Brain pericyte (primary cell): ENCODE measurements around the gene RASGEF1C.
"Not testable (repeated sequence)": the region's sequence is repeated elsewhere in the genome, so short reads cannot be mapped to it uniquely, and the experiment has no call there.

Source experiments
- DNase-seq: peaks from one replicate; pipeline ENCODE4 v3.0.0-alpha.2; 2012; ENCODE audit warnings: low read depth, low spot score

Gene RASGEF1C

DNA sequence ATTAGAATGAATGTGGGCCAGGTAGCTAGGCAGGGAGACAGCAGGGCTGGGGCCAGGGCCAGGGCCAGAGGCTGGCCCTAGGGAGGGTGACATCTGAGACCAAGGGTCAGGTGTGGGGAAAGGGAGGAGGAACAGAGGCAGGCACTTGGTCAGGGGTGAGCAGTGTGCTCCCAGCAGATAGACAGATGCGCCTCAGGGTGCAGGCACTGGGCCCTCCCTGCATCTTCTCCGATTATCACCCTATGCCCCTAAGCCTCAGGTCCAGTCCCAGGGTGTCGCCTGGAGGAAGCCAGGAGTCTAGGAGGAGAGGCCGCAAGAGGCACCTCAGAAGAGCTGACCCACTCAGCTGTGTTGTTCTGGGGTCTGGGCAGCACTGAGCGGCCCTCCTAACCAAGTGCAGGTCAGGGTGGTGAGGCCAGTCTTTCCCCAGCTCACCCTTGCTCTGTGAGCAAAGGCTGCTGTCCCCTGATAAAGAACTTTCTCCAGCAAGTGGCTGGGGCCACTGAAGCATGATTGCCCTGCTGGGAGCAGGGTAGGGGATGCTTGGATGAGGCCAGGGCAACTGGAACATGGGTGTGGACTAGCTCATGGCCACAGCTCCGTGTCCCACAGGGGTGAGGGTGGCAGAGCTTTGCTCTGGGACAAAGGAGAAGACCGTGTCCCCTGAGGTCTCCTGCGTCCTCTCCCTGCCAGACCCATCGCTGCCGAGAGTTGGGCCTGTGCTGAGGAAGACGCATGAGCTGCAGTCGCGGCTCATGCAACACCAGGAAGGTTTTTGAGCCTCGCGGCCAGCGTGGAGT lies 2.1 kb upstream of the RASGEF1C start:
- no peak for DNase-seq

DNA sequence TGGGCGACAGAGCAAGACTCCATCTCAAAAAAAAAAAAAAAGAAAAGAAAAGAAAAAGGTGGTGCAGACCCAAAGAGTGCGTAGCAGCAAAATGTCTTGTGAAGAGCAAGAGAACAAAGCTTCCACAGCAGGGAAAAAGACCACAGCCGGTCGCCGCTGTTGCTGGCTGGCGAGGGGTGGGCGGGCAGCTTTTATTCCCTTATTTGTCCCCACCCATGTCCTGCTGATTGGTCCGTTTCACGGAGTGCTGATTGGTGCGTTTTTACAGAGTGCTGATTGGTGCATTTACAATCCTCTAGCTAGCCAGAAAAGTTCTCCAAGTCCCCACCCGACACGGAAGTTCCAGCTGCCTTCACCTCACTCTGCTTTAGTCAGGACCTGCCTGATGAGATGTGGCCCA lies 1.1 kb upstream of the RASGEF1C start:
- not testable (repeated sequence) for DNase-seq

- DNase-seq = no peak
Measured at GRCh38 chr5:180208435-180209081, 453 bp downstream of the RASGEF1C start.

GRCh38 chr5:180208038-180208434 lies 975 bp downstream of the RASGEF1C start:
- DNase-seq = no peak

GRCh38 chr5:180207593-180207992 lies 1.4 kb downstream of the RASGEF1C start:
- no peak for DNase-seq

GRCh38 chr5:180206993-180207392 lies 2.0 kb downstream of the RASGEF1C start:
- DNase-seq = no peak

DNA sequence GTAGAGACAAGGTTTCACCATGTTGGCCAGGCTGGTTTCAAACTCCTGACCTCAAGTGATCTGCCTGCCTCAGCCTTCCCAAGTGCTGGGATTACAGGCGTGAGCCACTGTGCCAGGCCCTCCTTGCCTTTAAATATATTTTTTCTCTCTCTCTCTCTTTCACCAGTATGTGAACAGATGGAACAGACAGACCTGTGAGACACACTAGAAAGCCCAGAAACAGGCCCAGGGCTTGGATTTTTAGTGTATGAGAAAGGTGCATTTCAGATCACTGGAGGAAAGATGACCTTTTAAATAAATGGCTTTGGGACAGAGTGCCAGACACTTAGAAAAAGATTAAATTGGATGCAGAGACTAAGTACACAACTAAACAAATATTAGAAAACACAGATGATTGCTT lies 3.1 kb downstream of the RASGEF1C start:
- no peak for DNase-seq

- DNase-seq = no peak
Measured at GRCh38 chr5:180204276-180204819, 4.7 kb downstream of the RASGEF1C start.

DNA sequence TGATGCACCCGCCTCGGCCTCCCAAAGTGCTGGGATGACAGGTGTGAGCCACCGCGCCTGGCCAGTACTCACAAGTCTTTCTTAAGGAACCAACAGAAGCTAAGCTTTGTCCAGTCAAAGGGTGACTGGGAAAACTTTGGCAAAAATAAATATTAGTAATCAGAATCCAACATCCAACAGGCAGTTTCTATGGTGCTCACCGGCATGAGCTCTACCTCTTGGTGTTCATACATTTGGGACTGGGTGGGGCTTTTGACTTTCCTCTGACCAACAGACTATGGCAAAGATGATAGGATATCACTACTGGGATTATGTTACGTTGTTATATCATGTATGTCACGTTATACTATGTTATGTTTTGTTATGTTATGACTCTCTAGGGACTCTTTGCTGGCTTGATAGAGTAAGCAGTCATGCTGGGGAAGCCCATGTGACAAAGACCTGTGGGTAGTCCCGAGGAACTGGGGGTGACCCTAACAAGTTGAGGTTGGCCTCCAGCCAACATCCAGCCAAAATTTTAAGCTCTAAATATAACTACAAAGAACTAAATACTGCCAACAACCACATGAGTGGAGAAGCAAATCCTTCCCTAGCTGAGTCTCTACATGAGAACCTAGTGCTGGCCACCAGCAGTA lies 6.0 kb downstream of the RASGEF1C start:
- no peak for DNase-seq

GRCh38 chr5:180201051-180201987 lies 7.7 kb downstream of the RASGEF1C start:
- DNase-seq = no peak

DNA sequence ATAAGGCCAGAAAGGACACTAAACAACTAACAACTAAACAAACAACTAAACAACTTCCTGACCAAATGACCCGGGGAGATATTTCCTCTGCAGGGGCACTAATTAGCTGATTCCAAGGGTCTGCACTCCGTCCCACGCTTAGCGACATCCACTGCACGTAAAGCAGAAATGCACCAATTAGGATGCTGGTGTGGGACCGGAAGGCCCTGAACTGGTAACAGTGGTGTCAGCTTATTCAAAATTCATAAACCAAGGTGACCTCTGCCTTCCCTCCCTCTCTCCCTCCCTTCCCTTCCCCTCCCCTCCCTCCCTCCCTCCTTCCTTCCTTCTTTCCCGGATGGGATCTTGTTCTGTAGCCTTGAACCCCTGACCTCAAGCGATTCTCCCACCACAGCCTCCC lies 9.6 kb downstream of the RASGEF1C start:
- DNase-seq = no peak

GRCh38 chr5:180198208-180198607 lies 10.8 kb downstream of the RASGEF1C start:
- DNase-seq = no peak

GRCh38 chr5:180197016-180197702 lies 11.9 kb downstream of the RASGEF1C start:
- no peak for DNase-seq

DNA sequence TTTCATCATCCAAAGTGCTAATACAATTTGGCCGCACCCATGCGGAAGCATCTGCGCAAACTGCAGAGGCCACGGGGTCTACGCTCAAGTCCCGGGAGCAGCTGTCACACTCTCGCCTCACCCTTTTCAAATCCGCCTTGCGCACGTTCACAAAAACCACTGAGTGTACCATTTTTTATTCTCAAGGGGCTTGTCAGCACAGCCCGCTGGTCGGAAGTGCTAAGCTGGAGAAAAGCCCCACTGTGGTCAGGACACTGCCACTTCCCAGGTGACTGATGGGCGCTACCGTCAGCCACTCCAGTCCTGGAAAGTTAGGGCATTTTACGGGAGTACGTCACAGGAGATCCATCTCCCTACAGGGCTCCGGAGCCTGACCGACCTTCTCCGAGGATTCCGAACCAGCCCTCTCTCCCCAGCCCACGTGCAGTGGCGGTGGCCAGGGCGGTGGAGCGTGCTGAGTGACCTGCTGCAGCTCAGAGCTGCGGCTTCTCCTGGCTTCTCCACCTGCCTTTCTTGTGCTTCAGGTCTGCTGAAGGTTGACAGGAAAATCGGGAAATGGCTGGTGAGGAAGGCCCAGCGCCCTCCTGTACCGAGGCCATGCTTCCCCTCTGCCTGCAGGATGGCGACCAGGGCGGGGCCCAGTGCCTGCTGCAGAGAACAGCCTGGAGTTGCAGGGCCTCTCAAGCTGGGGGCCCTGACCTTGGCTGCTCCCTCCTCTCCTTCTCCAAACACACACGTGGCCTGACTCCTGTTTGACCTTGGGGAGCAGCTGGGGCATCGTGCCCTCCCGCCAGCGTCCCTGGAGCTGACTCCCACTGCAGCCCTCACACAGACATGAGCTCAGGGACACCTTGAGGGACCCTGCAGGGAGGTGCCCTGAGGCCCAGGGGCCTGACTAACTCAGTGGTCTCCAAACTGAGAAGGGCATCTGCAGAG lies 14.3 kb downstream of the RASGEF1C start:
- DNase-seq = no peak

GRCh38 chr5:180193749-180194375 lies 15.1 kb downstream of the RASGEF1C start:
- no peak for DNase-seq

- no peak for DNase-seq
Measured at GRCh38 chr5:180191716-180192115, 17.3 kb downstream of the RASGEF1C start.

DNA sequence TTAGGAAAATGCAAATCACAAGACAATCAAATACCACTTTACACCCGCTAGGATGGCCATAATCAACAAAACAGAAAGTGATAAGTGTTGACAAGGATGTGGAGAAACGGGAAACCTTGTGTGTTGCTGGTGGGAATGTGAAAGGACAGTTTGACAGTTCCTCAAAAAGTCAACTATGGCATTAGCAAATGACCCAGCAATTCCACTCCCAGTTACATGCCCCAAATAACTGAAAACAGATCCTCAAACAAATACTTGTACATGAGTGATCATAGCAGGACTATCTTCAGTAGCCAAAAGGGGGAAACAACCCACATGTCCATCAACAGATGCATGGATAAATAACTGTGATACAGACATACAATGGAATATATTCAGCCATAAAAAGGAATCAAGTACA lies 21.2 kb downstream of the RASGEF1C start:
- no peak for DNase-seq

DNA sequence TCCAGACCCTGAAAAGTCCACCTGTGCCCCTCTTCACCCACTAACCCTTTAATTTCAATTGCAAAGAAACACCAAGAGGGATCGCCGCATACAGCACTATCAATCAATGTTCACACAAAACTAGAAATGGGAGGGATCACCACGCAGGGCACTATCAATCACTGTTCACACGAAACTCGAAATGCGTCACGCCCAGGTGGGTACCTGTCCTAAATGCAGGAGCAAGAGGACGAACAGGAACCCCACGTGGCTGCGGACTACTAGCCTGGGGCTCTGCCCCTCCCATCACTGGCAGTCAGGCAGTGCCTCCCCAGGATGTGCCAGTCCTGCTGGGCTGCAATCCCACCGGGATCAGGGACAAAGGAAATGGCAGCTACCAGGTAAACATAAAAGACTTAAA lies 28.2 kb downstream of the RASGEF1C start:
- DNase-seq = no peak

DNA sequence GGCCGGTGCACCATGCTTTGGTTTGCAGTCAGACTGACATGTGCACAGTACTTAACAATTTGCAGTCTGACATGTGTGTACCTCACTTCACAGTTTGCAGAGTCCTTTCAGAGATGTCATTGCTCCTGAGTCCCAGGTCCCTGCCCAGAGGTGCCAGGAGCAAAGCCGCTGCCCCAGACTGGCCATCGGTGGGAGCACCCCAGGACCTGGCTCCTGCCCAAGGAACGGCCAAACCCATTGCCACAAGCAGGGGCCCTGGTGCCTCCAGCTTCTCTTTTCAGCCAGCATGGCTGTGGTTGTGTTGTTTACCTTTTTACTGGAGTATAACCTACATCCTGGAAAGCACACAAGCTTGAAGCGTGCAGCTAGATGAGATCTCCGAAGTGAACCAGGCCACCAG lies 28.6 kb downstream of the RASGEF1C start:
- DNase-seq = no peak
